Measurements from ENCODE around the gene DMD.
"Not testable (repeated sequence)": the region's sequence is repeated elsewhere in the genome, so short reads cannot be mapped to it uniquely, and the experiment has no call there.

The DMD gene

DNA sequence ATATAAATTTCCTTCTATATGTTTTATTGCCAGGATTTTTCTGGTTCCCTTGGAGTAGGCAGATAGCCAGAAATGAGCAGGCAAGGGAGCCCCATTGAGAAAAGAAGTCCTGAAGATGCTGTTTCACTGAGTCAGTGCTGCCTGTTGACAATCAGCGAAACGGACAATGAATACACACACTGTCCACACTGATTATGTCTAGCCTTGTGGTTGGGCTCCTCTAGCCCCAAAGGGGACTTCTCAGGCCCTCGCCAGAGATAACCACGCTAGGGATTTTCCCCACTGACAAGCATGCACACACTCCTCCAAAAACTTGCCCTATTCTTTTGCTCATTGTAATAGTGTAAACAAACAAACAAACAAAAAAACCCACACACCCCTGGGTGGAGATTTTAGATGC lies 369.3 kb downstream of the DMD start:
- no peak for DNase-seq

DNA sequence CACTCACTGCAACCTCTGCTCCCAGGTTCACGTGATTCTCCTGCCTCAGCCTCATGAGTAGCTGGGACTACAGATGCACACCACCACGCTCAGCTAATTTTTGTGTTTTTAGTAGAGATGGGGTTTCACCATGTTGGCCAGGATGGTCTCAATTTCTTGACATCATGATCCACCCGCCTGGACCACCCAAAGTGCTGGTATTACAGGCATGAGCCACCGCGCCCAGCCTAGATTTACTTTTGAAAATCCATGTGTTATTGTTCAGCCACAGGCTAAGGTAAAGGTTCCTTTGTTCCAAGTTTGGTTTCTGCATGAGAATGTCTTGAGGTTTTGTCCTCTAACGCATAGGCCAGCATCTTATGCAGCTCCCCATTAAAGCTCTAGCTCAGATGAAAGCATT lies 371.6 kb downstream of the DMD start:
- DNase-seq: no peak

DNA sequence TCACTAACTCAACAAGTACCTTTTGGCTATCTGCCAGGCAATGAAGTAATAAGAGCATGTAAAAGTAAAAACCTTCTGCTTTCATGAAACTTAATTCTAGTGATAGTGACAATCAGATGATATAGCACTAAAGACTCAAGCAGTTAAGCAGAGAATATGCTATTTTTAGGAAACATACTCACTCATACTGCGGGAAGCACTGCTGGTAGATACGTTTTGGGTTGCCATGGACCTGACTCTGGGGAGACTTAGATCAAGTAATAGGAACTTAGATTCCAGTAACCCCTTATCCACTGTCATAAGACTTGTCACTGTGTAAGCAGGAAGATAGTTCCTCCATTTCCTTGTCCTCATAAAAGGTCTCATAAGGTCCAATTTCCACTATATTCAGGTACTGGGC lies 386.3 kb downstream of the DMD start:
- DNase-seq: no peak

DNA sequence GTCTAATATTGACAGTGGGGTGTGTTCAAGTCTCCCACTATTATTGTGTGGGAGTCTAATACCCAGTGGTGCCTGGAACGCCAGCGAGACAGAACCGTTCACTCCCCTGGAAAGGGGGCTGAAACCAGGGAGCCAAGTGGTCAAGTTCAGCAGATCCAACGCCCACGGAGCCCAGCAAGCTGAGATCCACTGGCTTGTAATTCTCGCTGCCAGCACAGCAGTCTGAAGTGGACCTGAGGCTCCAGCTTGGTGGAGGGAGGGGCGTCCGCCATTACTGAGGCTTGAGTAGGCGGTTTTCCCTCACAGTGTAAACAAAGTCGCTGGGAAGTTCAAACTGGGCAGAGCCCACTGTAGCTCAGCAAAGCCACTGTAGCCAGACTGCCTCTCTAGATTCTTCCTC lies 407.3 kb downstream of the DMD start:
- no peak for DNase-seq

DNA sequence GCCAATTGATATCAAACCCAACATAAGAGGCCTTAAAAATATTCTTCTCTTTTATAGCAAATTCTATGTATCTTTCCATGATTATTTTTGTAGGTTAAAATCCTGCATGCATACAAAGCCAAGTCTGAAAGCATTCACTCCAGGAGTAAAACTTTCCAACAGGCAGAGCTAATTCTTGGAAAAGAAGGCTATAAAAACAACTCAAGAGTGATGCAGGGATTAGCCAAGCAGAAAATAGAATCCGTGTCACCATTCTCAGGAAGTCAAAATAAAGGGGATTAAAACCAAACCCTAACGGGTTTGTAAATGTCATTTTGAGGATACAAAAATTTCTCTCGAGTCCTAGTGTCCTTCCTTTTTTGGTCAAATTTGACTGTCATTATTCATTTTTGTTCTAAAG lies 412.4 kb downstream of the DMD start:
- DNase-seq: no peak

DNA sequence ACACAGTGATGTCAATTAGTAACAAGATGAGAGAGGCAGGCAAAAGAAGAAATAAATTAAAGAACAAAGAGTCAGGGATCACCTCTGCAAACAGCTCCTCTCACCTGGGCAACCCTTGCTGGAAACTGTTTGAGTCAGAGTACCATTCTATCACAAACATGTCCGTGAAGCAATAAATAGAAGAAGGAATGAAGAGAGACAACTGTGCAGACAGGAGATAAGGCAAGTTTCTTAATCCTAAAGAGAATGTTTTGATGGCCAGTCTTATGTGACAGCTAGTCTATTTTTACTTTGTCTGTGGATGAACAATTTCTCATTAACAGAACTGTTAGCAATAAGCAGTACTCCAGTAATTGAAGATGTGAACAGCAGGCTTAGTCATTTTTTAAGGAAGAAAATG lies 422.4 kb downstream of the DMD start:
- no peak for DNase-seq

DNA sequence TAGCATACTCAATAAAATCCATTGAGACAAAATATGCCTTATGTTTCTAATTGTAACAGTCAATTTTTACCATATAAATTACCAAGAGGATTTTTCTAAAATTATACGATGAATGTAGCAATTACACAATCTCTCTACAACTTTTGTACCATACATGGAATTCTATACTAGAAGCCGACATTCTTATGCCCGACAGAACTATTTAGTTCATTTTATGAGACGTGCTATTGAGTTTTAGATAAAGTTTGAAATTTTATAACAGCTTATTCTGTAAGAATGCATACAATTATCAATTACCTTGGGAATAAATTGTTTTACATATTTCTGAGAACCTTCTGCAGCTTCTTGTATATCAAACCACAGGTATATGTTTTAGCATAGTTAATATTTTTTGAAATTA lies 431.2 kb downstream of the DMD start:
- no peak for DNase-seq

DNA sequence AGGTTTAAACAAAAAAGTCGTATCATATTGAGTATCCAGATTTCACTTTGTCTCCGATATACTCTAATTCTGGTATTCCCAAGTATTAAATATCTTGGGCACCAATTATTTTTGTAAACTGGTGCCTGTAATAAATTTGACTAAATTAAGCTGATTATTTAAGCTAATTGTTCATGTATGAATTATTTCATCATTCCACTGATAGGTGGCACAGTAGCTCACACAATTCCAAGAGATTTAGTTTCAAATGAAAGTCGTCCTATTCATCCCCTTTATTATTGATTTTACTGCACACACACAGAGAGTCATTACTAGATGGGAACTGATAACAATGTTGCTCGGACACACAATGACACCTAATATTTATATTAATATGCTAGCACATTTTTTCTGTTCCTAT lies 432.4 kb downstream of the DMD start:
- DNase-seq: no peak

DNA sequence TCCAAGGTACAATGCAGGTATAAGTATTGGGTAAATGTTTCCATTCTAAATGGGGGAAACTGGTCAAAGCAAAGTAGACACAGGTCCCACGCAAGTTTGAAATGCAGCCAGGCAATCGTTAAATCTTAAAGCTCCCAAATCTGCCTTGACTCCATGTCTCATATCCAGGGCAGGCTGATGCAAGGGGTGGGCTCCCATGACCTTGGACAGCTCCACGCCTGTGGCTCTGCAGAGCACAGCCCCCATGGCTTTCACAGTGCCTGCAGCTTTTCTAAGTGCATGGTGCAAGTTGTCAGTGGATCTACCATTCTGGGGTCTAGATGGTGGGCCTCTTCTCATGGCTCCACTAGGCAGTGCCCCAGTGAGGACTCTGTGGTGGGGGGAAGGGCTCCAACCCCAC lies 436.4 kb downstream of the DMD start:
- DNase-seq: no peak

DNA sequence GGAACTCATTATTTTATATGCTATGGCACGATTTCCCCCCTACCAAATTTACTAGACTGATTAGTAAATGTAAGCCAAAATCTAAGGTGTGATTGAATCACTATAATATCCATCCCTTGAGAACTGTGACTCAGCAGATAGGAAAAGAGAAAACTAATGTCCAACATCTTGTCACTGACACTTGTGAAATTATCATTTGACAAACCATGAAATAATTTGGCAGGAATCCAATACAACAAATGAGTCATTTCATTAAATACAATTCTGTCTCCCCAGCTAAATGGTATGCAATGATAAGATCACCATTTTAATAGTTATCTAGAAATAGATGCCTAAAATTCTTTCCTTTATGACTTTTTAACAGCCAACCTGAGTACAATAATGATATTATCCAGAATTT lies 462.3 kb downstream of the DMD start:
- no peak for DNase-seq

DNA sequence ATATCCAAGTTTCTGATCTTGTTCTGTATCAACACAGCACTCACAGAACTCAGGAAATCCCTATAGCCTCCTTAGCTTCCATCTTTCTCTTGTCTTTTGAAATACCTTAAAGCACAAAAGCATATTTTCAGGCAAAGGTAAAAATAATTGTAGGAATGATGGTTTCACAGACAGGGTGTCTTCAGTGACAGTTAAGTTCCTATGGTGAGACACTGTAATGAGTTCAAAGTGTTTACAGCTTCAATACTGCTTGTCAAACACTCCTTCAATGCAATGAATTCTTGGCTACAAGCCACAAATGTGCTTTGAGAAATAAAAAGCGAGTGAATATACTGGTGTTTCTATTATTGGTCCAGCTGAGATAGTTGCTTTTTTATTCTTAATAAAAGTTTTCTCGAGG lies 466.0 kb downstream of the DMD start:
- DNase-seq: no peak

DNA sequence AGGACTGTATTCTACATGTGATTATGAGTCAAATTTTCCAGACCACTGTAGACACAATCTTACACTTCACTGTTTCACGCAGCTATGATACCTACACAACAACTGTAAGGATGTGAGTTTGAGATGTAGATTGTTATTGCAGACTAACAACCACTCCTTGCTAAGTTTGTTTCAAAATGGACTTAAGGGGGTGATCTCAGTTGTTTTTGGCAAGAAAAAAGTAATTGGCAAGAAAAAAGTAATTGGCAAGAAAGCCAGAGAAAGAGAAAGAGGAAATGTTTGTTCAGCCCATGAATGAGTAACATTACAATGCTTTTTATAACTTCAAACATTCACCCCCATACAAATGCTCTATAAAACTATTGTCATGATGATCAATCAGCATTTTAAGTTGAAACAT lies 466.4 kb downstream of the DMD start:
- no peak for DNase-seq

DNA sequence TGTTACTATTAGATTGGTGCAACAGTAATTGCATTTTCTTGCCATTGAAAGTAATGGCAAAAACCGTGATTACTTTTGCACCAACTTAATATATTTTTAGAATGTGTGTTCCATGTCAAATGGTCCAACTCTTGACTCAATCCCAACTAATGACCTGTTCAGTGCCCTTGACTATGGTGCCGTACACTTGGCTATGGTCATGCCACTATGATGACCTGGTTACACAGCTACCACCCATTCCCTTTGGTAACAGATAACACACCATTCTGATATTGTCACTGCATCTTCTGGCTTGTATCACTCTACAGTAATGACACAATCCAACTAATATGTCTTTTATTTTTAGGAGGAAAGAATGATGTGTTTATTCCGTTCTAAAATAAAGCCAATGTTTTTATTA lies 469.4 kb downstream of the DMD start:
- DNase-seq: no peak

DNA sequence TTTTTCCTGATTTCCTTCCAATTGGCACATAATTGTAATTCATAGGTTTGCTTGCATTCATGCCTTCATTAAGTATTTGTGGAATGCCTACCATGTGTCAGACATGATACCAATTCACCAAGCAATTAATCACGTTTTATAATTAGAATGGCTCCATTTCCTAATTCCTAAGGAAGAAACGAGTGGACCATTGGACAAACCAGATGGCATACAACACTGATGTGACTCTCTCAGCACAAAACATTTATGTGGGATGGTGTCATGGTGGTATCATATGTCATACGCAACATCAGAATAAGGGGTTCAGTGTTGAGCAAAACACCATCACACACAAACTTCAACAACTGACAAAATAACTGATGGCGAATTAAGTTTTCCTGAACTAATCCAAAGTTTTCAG lies 502.8 kb downstream of the DMD start:
- DNase-seq: no peak

DNA sequence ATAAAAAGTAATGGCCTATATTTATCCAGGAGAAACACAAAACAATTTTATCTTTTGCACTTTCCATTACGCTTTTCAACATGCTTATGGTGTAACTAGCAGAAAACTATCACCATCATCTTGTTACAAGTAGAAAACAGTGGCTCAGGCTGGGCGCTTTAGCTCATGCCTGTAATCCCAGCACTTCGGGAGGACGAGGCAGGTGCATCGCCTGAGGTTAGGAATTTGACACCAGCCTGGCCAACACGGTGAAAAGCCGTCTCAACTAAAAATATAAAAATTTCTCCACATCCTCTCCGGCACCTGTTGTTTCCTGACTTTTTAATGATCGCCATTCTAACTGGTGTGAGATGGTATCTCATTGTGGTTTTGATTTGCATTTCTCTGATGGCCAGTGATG lies 506.0 kb downstream of the DMD start:
- DNase-seq: not testable (repeated sequence)

DNA sequence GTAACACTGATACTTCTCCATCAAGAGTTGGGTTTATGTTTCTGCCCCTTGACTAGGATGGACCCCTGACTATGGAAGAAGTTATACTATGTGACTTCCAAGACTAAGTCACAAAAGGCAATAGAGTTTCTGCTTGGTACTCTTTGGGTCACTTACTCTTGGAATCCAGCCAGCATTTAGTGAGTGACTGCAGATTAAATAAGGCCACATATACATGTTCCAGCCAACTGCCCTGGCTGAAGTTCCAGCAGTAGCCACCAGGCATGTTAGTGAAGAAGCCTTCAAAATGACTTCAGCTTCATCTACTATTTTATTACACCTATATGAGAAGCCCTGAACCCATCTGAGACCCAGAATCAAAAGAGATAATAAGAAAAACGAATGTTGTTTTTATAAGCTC lies 524.0 kb downstream of the DMD start:
- DNase-seq: no peak

DNA sequence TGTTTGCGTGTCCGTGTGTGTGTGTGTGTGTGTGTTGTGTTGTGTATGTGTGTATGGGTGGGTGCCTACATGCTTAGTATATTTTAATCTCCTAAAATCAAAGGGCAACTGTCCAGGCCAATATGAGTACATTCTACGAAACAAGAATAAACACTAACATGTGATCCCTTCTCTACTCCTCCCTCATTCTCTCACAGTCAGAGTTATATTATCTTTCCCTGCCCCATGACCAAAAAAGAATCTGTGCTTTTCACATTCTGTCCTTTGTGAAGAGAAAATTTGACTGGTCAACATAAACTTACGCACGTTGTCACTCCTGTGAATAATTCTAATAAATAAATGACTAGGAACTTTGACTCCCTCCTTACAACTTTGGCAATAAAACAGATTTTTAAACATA lies 532.9 kb downstream of the DMD start:
- no peak for DNase-seq

DNA sequence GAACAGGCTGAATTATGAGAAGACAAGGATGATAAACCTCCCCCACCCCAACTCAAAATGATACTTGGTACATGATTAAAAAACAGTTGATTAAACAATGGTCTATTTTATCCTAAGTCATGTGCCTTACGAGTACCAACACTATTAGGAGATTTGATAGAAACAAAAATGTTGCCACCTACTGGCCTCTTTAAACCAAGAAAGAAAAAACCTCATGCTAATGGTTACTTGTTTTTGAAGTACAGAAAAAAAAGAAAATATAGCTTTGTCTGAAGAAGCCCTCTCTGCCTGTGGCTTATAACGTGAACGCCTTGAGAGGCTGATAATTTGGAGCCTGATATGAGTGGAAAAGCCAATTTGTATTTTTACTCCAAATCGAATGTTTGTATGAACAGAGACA lies 538.2 kb downstream of the DMD start:
- DNase-seq: no peak

DNA sequence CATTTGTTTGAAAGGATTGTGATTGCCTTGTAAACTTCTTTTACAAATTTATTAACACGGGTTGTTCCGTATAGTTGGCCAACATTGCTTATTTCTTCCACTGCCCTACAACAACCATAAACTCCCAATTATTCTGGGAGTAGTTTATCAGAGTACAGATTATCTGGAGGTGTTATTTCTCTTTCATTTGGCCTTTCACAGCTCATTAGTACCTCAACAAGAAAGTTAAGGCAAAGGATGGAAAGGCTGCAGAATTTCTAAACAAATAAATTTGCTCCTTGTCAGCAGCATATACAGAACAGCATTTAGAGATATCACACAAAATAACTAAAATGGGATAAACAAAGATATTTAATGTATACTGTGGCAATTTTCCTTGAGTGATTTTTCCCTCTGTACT lies 548.8 kb downstream of the DMD start:
- DNase-seq: no peak

DNA sequence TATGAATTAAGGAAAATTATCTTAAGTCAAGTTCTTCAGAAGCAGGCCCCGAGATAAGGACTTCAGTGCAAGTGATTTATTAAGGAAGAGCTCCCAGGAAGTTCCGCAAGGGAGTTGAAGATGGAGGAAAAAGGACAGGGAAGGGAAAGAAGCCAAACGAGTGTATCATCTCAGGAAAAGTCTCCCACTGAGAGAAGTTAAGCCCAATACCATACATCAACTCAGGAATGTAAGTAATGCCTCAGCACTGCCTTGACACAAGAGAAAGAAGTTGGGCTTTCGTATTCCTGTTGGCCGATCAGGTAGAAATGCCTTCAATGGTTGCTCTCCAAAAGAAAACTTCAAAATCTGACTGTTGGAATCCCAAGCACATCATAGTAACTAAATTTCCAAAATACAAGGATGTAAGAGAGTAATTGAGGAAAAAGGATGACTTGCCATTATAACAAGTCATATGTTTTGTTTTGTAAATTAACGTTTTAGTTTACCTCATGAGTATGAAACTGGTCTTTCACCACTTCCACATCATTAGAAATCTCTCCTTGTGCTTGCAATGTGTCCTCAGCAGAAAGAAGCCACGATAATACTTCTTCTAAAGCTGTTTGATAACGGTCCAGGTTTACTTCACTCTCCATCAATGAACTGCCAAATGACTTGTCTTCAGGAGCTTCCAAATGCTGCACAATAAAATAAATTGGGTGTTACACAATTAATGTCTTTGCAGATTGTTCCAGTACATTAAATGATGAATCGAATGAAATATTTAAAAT lies 566.7 kb downstream of the DMD start:
- DNase-seq: no peak

DNA sequence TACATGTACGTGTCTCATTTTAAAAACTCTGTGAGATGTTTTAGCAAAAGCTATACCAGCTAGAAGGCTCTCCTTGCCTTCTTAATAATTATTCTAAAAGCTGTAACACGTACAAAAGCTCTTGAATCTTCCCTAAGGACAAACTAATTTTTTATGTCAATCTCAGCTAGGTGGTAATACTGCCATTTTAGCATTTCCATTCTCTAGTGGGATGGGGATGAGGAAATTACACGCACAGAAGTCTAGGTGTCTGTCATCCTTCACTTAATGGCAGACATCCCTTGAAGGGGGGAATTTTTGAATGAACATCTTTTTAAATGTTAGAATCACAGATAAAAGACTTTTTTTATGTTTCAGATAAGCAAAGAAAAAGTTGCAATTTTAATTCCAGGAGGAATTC lies 569.1 kb downstream of the DMD start:
- no peak for DNase-seq

DNA sequence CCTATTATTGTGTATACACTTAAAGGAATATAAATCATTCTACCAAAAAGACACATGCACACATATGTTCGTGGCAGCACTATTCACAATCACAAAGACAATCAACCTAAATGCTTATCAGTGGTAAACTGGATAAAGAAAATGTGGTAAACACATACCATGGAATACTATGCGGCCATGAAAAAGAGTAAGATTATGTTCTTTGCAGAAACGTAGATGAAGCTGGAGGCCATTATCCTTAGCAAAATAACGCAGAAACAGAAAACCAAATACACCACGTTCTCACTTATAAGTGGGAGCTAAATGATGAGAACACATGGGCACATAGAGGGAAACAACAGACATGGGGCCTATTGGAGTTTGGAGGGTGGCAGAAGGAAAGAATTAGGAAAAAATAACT lies 593.2 kb downstream of the DMD start:
- DNase-seq: no peak

DNA sequence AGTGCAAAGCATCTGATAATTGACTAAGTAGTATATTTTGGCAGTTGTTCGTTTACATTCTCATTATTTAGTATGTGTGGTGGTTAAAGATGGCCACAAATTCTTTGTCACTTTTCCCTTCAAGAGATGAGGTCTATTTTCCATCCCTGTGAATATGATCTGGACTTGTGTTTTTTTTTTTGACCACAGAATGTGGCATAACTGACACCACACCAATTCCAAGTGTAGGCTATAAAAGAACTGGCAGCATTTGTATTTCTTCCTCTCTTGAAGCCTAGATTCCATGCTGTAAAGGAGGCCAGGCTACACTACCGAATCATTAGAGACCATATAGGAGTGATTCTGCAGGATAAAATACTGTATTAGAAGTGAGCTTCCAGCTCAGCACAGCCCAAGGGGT lies 596.6 kb downstream of the DMD start:
- no peak for DNase-seq

DNA sequence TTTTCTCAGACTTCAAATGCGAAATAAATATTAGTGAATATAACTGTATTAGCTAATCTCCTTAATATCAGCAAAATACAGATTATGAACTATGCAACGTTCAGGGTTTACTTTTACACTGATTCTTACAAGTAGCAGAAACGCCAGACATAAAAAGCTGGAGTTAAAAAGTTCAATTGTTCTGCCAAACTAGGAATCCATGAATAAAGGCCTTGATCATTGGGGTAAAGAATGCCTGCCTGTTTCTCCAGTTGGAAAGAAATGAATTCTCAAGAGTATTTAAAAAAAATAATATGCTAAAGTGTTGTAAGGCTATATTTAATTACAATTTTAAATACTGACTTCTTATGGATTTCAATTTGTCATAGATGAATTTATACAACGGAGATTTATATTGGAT lies 612.2 kb downstream of the DMD start:
- DNase-seq: no peak

DNA sequence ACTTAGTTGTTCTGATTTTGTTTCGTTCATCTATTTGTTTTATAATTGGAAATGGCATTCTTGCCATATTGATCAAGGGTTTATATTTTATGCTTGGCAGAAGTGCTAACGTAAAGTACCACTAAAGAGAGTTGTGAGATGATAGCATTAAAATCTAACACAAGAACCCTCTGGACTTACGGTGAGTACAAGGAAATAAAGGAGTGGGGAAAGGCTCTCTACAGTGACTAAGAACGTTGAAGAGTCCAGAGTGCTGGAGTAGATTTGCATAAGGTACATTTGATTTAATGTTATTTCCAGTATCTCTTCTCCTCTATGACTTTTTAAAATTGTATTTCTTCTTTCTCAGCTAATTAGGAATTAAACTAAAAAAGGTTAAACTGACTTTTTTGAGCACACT lies 612.6 kb downstream of the DMD start:
- no peak for DNase-seq

DNA sequence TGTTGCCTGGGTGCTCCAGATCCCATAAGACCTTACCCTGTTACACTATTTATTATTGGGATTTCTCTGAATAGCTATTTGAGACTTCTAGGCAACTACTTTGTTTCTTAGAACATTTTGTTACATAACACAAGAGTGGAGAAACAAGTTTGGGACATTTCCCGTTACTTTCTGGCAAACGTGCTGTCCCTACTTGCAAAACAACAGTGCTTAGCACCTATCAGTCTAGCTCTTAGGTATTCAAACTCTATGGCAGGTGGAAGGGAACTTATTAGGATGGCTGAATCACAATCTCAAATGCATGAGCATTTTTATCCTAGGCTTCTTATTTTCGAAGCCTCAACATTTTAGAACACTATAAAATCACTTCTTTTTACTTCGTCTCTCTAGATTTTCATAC lies 613.6 kb downstream of the DMD start:
- DNase-seq: no peak
